GM10266 (cell line): ENCODE results near the gene FOXJ3.

ENCODE experiments used
- DNase-seq: peaks from one replicate; pipeline ENCODE4 v3.0.0; 2012; ENCODE audit errors: extremely low spot score
- CTCF ChIP-seq: IDR thresholded peaks from 2 replicates; pipeline ENCODE4 v1.5.1; 2012; ENCODE audit warnings: mild to moderate bottlenecking, low read depth; ENCODE audit not compliant: control insufficient read depth, insufficient read depth; ENCODE audit errors: missing control alignments

The FOXJ3 gene

GRCh38 chr1:42311897-42312296, 23.1 kb downstream of the FOXJ3 start:
- no peak for DNase-seq
- no peak for TF ChIP-seq CTCF

- TF ChIP-seq CTCF = no peak
- DNase-seq = no peak
Observed at GRCh38 chr1:42311138-42311537, 23.9 kb downstream of the FOXJ3 start.

- no peak for DNase-seq
- TF ChIP-seq CTCF = no peak
Observed at GRCh38 chr1:42306977-42307376, 28.1 kb downstream of the FOXJ3 start.

GRCh38 chr1:42305639-42306038, 29.4 kb downstream of the FOXJ3 start:
- DNase-seq = no peak
- no peak for TF ChIP-seq CTCF

- DNase-seq = no peak
Observed at GRCh38 chr1:42302034-42302433, 33.0 kb downstream of the FOXJ3 start.

GRCh38 chr1:42298520-42298919, 36.5 kb downstream of the FOXJ3 start:
- no peak for TF ChIP-seq CTCF
- DNase-seq = no peak

More at GRCh38 chr1:42302034-42302433, 33.0 kb downstream of the FOXJ3 start:
- TF ChIP-seq CTCF = no peak

GRCh38 chr1:42295816-42296215, 39.2 kb downstream of the FOXJ3 start:
- DNase-seq = no peak
- TF ChIP-seq CTCF = no peak
